ENCODE results near the gene PRR22.

Gene PRR22

GRCh38 chr19:5804516-5805461 lies 20.2 kb upstream of the PRR22 start, which contains the start of gene NRTN:
Gene NRTN, plus strand, starts transcription at chr19:5805067. Its CDS starts 19,099 bp downstream, at chr19:5824166.
- Mint-ChIP-seq H3K27me3 (ENCODE audit: low read depth) (peaks cover 36% of the 10 kb centered on the region), H3K4me3 (peak within 1 kb of the TSS; percentile 73), H3K9me3 (no peaks in the 10 kb centered on the region), H3K27ac (peak within 1 kb of the TSS; percentile 79), H3K4me1 (ENCODE audit: low read depth) (peaks cover 18% of the 10 kb centered on the region), H3K36me3 (ENCODE audit: low read depth) (no peaks in the 10 kb centered on the region)

GRCh38 chr19:5803752-5804515 lies 19.4 kb upstream of the PRR22 start:
- H3K4me3 Mint-ChIP-seq = peak overlapping the region; percentile 73
- H3K27me3 Mint-ChIP-seq (ENCODE audit: low read depth) = peaks cover 43% of the 10 kb centered on the region
- no peaks in the 10 kb centered on the region for H3K9me3 Mint-ChIP-seq
- H3K36me3 Mint-ChIP-seq (ENCODE audit: low read depth) = no peaks in the 10 kb centered on the region
- peak overlapping the region; percentile 79 for H3K27ac Mint-ChIP-seq
- peaks cover 18% of the 10 kb centered on the region for H3K4me1 Mint-ChIP-seq (ENCODE audit: low read depth)

GRCh38 chr19:5803441-5803751 lies 18.9 kb upstream of the PRR22 start:
- no peak overlapping the region for H3K27ac Mint-ChIP-seq
- no peaks in the 10 kb centered on the region for H3K9me3 Mint-ChIP-seq
- H3K4me3 Mint-ChIP-seq = peak overlapping the region; percentile 63
- H3K4me1 Mint-ChIP-seq (ENCODE audit: low read depth) = peaks cover 18% of the 10 kb centered on the region
- H3K36me3 Mint-ChIP-seq (ENCODE audit: low read depth) = no peaks in the 10 kb centered on the region
- peaks cover 48% of the 10 kb centered on the region for H3K27me3 Mint-ChIP-seq (ENCODE audit: low read depth)

- H3K36me3 Mint-ChIP-seq (ENCODE audit: low read depth) = no peaks in the 10 kb centered on the region
- peaks cover 18% of the 10 kb centered on the region for H3K4me1 Mint-ChIP-seq (ENCODE audit: low read depth)
- H3K27me3 Mint-ChIP-seq (ENCODE audit: low read depth) = peaks cover 42% of the 10 kb centered on the region
- peak overlapping the region; percentile 41 for H3K27ac Mint-ChIP-seq
- no peak overlapping the region for H3K4me3 Mint-ChIP-seq
- H3K9me3 Mint-ChIP-seq = no peaks in the 10 kb centered on the region
These were observed 17.5 kb upstream of the PRR22 start for GRCh38 chr19:5801796-5802619.

- Mint-ChIP-seq H3K27ac (no peak overlapping the region), H3K4me1 (ENCODE audit: low read depth) (peaks cover 18% of the 10 kb centered on the region), H3K4me3 (no peak overlapping the region), H3K36me3 (ENCODE audit: low read depth) (no peaks in the 10 kb centered on the region), H3K9me3 (no peaks in the 10 kb centered on the region), H3K27me3 (ENCODE audit: low read depth) (peaks cover 29% of the 10 kb centered on the region)
These were observed 16.1 kb upstream of the PRR22 start for GRCh38 chr19:5800361-5801270.

- no peak overlapping the region for H3K27ac Mint-ChIP-seq
- H3K4me1 Mint-ChIP-seq (ENCODE audit: low read depth) = peaks cover 18% of the 10 kb centered on the region
- peaks cover 29% of the 10 kb centered on the region for H3K27me3 Mint-ChIP-seq (ENCODE audit: low read depth)
- no peak overlapping the region for H3K4me3 Mint-ChIP-seq
- H3K9me3 Mint-ChIP-seq = no peaks in the 10 kb centered on the region
- H3K36me3 Mint-ChIP-seq (ENCODE audit: low read depth) = no peaks in the 10 kb centered on the region
These were observed 15.0 kb upstream of the PRR22 start for GRCh38 chr19:5799247-5800241.

- H3K4me1 Mint-ChIP-seq (ENCODE audit: low read depth) = peaks cover 7% of the 10 kb centered on the region
- peaks cover 22% of the 10 kb centered on the region for H3K27me3 Mint-ChIP-seq (ENCODE audit: low read depth)
- no peaks in the 10 kb centered on the region for H3K9me3 Mint-ChIP-seq
- H3K36me3 Mint-ChIP-seq (ENCODE audit: low read depth) = no peaks in the 10 kb centered on the region
- no peak overlapping the region for H3K4me3 Mint-ChIP-seq
- no peak overlapping the region for H3K27ac Mint-ChIP-seq
These were observed 13.7 kb upstream of the PRR22 start for GRCh38 chr19:5798244-5798643.

- no peak overlapping the region for H3K4me3 Mint-ChIP-seq
- H3K9me3 Mint-ChIP-seq = no peaks in the 10 kb centered on the region
- H3K27me3 Mint-ChIP-seq (ENCODE audit: low read depth) = peaks cover 13% of the 10 kb centered on the region
- peaks cover 2% of the 10 kb centered on the region for H3K4me1 Mint-ChIP-seq (ENCODE audit: low read depth)
- H3K36me3 Mint-ChIP-seq (ENCODE audit: low read depth) = peaks cover 1% of the 10 kb centered on the region
- H3K27ac Mint-ChIP-seq = no peak overlapping the region
These were observed 10.9 kb upstream of the PRR22 start for GRCh38 chr19:5795382-5795919.

- Mint-ChIP-seq H3K4me1 (ENCODE audit: low read depth) (peaks cover 7% of the 10 kb centered on the region), H3K27me3 (ENCODE audit: low read depth) (no peaks in the 10 kb centered on the region), H3K27ac (no peak overlapping the region), H3K9me3 (no peaks in the 10 kb centered on the region), H3K4me3 (no peak overlapping the region), H3K36me3 (ENCODE audit: low read depth) (peaks cover 16% of the 10 kb centered on the region)
These were observed 8.6 kb upstream of the PRR22 start for GRCh38 chr19:5793188-5793587.

GRCh38 chr19:5792224-5792623 lies 7.7 kb upstream of the PRR22 start:
- Mint-ChIP-seq H3K27ac (no peak overlapping the region), H3K9me3 (no peaks in the 10 kb centered on the region), H3K4me1 (ENCODE audit: low read depth) (peaks cover 7% of the 10 kb centered on the region), H3K36me3 (ENCODE audit: low read depth) (peaks cover 20% of the 10 kb centered on the region), H3K4me3 (no peak overlapping the region), H3K27me3 (ENCODE audit: low read depth) (no peaks in the 10 kb centered on the region)

- H3K27me3 Mint-ChIP-seq (ENCODE audit: low read depth) = no peaks in the 10 kb centered on the region
- peaks cover 24% of the 10 kb centered on the region for H3K36me3 Mint-ChIP-seq (ENCODE audit: low read depth)
- peak within 1 kb of the TSS; percentile 99 for H3K4me3 Mint-ChIP-seq
- H3K9me3 Mint-ChIP-seq = no peaks in the 10 kb centered on the region
- peak within 1 kb of the TSS; percentile 100 for H3K27ac Mint-ChIP-seq
- peaks cover 7% of the 10 kb centered on the region for H3K4me1 Mint-ChIP-seq (ENCODE audit: low read depth)
These were observed 6.3 kb upstream of the PRR22 start, which contains the start of gene DUS3L for GRCh38 chr19:5790559-5791520. Gene DUS3L, minus strand, starts transcription at chr19:5791163. Its CDS starts 22 bp downstream, at chr19:5791141.
